Endodermal cell (in vitro differentiated cells): ENCODE data around the gene RALA. TPM values are rescaled to one million over a fixed set of nuclear protein-coding genes. Genes with fewer than 3 reads are reported as not detected.

Experiments used
- DNase-seq: peaks from one replicate; pipeline ENCODE4 v3.0.0-alpha.2; 2017
- H3K27ac ChIP-seq: 2 replicates; pipeline ENCODE4 v1.5.1; 2013; ENCODE audit warnings: mild to moderate bottlenecking, low read depth, low read length, moderate library complexity
- H3K27me3 ChIP-seq: 2 replicates; pipeline ENCODE4 v1.6.1; 2013; ENCODE audit warnings: mild to moderate bottlenecking, low read length, moderate library complexity; ENCODE audit not compliant: insufficient read depth, control insufficient read depth, poor library complexity, severe bottlenecking
- H3K36me3 ChIP-seq: 2 replicates; pipeline ENCODE4 v1.7.0; 2013; ENCODE audit warnings: mild to moderate bottlenecking, low read length, moderate library complexity; ENCODE audit not compliant: control insufficient read depth, insufficient read depth
- H3K4me1 ChIP-seq: one replicate; pipeline ENCODE4 v1.7.0; 2013; ENCODE audit warnings: low read length; ENCODE audit not compliant: control insufficient read depth, insufficient read depth
- H3K4me3 ChIP-seq: 2 replicates; pipeline ENCODE4 v1.5.1; 2013; ENCODE audit warnings: mild to moderate bottlenecking, low read length, moderate library complexity
- H3K9ac ChIP-seq: 2 replicates; pipeline ENCODE4 v1.6.1; 2013; ENCODE audit warnings: mild to moderate bottlenecking, low read length, moderate library complexity; ENCODE audit not compliant: poor library complexity, severe bottlenecking; ENCODE audit errors: extremely low read depth
- H3K9me3 ChIP-seq: 2 replicates; pipeline ENCODE4 v1.6.1; 2013; ENCODE audit warnings: mild to moderate bottlenecking, low read length, moderate library complexity; ENCODE audit not compliant: control insufficient read depth
- H3K27ac Mint-ChIP-seq: 2 replicates; pipeline ENCODE4 v1.8.0; 2020; ENCODE audit warnings: mixed read lengths
- H3K27me3 Mint-ChIP-seq: 2 replicates; pipeline ENCODE4 v1.8.0; 2021; ENCODE audit warnings: mild to moderate bottlenecking, mixed read lengths; ENCODE audit not compliant: insufficient read depth
- H3K36me3 Mint-ChIP-seq: 2 replicates; pipeline ENCODE4 v1.8.0; 2020; ENCODE audit warnings: low read depth, mixed read lengths
- H3K4me1 Mint-ChIP-seq: 2 replicates; pipeline ENCODE4 v1.8.0; 2020; ENCODE audit warnings: mixed read lengths
- H3K4me3 Mint-ChIP-seq: 2 replicates; pipeline ENCODE4 v1.8.0; 2020; ENCODE audit warnings: mild to moderate bottlenecking, moderate library complexity, mixed read lengths
- H3K9me3 Mint-ChIP-seq: 2 replicates; pipeline ENCODE4 v1.8.0; 2020; ENCODE audit warnings: mild to moderate bottlenecking, mixed read lengths
- WGBS, 2 experiments: methylation state at CpG; one replicate each; pipeline versions ENCODE4 v1.1.5 to v1.1.7; 2013; ENCODE audit warnings: missing lambda C conversion rate in 2 of 2, mixed read lengths in 1 of 2; ENCODE audit not compliant: insufficient coverage in 1 of 2, insufficient read length in 1 of 2; 5-methylcytosine and 5-hydroxymethylcytosine counted together
- total RNA-seq, 2 donors: library from RNA; stranded (reverse); fragmentation: NEBNext Ultra II Directional in 1 of 2; extraction: Animal tissue kit (Norgen Biotek cat#: 25700) in 1 of 2; gene quantifications; 2 replicates in 1 of 2; 3 replicates in 1 of 2; pipeline ENCODE4 v1.2.1, GENCODE V29; 2021
- TF ChIP-seq, protein P1 (sequence below): fragments of 200-600 bp; sonication (generic); conservative IDR thresholded peaks from 2 replicates; pipeline ENCODE4 v1.5.0; 2021; ENCODE audit warnings: antibody characterized with exemption, mild to moderate bottlenecking

The RALA gene
- total RNA-seq, 2 donors from 2014 or later: 43.9 to 46.4 TPM

DNA sequence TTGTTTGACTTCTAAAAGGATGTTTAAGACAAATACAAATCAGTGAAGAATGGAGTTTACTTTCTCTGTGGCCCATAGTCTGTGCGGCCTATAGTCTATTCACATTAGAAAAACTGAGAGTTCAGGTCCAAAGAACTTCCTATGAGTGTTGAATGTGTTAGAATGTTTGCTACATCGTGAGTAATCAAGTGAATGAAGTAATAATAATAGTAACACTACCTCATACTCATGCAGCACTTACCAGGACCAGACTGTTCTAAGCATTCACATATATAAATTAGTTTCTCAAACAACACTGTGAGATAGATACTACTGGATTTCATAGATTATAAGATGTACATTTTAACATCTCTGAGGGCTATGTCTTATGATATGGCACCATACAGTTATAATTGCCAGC is 70.4 kb downstream of the RALA start:
- no peaks in the 10 kb centered on the region for H3K9me3 Mint-ChIP-seq
- TF ChIP-seq, protein P1, sequence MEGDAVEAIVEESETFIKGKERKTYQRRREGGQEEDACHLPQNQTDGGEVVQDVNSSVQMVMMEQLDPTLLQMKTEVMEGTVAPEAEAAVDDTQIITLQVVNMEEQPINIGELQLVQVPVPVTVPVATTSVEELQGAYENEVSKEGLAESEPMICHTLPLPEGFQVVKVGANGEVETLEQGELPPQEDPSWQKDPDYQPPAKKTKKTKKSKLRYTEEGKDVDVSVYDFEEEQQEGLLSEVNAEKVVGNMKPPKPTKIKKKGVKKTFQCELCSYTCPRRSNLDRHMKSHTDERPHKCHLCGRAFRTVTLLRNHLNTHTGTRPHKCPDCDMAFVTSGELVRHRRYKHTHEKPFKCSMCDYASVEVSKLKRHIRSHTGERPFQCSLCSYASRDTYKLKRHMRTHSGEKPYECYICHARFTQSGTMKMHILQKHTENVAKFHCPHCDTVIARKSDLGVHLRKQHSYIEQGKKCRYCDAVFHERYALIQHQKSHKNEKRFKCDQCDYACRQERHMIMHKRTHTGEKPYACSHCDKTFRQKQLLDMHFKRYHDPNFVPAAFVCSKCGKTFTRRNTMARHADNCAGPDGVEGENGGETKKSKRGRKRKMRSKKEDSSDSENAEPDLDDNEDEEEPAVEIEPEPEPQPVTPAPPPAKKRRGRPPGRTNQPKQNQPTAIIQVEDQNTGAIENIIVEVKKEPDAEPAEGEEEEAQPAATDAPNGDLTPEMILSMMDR: no peak
- no peak overlapping the region for H3K4me3 Mint-ChIP-seq
- H3K27ac Mint-ChIP-seq: no peak overlapping the region
- H3K4me3 ChIP-seq: no peak overlapping the region
- no peak overlapping the region for H3K9ac ChIP-seq
- H3K36me3 ChIP-seq: peaks cover 72% of the 10 kb centered on the region
- H3K27me3 Mint-ChIP-seq: no peaks in the 10 kb centered on the region
- no peaks in the 10 kb centered on the region for H3K27me3 ChIP-seq
- H3K27ac ChIP-seq: no peak overlapping the region
- peaks cover 63% of the 10 kb centered on the region for H3K36me3 Mint-ChIP-seq
- H3K9me3 ChIP-seq: peaks cover 8% of the 10 kb centered on the region
- H3K4me1 Mint-ChIP-seq: peaks cover 7% of the 10 kb centered on the region
- WGBS, 2 experiments: 96% methylated on average over 1 of the region's 2 CpGs; no CpG with 5 or more reads in 1 of the 2 experiments
- no peak for DNase-seq
- no peaks in the 10 kb centered on the region for H3K4me1 ChIP-seq

GRCh38 chr7:39695852-39696586 is 72.6 kb downstream of the RALA start:
- H3K4me1 ChIP-seq: no peaks in the 10 kb centered on the region
- DNase-seq: no peak
- Mint-ChIP-seq H3K9me3 (no peaks in the 10 kb centered on the region), H3K27me3 (no peaks in the 10 kb centered on the region), H3K27ac (peak overlapping the region; percentile 15), H3K4me3 (no peak overlapping the region), H3K4me1 (peaks cover 7% of the 10 kb centered on the region), H3K36me3 (peaks cover 75% of the 10 kb centered on the region)
- H3K36me3 ChIP-seq: peaks cover 68% of the 10 kb centered on the region
- WGBS, 2 experiments: 96 to 97% methylated on average over 2 to 3 of the region's 3 CpGs
- no peak overlapping the region for H3K27ac ChIP-seq
- peaks cover 8% of the 10 kb centered on the region for H3K9me3 ChIP-seq
- H3K27me3 ChIP-seq: no peaks in the 10 kb centered on the region
- TF ChIP-seq, protein P1: no peak
- H3K9ac ChIP-seq: no peak overlapping the region
- no peak overlapping the region for H3K4me3 ChIP-seq

DNA sequence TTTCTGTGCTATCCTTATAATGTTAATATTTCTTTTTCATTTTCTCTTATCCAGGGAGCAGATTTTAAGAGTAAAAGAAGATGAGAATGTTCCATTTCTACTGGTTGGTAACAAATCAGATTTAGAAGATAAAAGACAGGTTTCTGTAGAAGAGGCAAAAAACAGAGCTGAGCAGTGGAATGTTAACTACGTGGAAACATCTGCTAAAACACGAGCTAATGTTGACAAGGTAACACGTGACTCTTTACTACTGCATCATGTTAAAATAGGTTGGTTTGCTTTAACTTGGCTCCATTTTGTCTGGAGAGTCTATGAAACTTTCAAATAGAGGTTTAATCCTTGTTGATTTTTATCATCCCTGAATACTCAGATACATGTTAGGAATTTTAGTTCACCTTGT is 73.3 kb downstream of the RALA start:
- DNase-seq: no peak
- H3K9me3 ChIP-seq: peaks cover 8% of the 10 kb centered on the region
- TF ChIP-seq, protein P1: no peak
- peaks cover 69% of the 10 kb centered on the region for H3K36me3 ChIP-seq
- no peaks in the 10 kb centered on the region for H3K4me1 ChIP-seq
- Mint-ChIP-seq H3K27ac (peak overlapping the region; percentile 59), H3K9me3 (no peaks in the 10 kb centered on the region), H3K4me3 (no peak overlapping the region), H3K27me3 (no peaks in the 10 kb centered on the region), H3K36me3 (peaks cover 76% of the 10 kb centered on the region), H3K4me1 (peaks cover 7% of the 10 kb centered on the region)
- 92 to 95% methylated on average over 2 to 3 of the region's 3 CpGs for WGBS, 2 experiments
- H3K27me3 ChIP-seq: no peaks in the 10 kb centered on the region
- H3K4me3 ChIP-seq: no peak overlapping the region
- no peak overlapping the region for H3K9ac ChIP-seq
- H3K27ac ChIP-seq: no peak overlapping the region
